ENCODE results near the gene MAPK8IP2. TPM values are rescaled to one million over a fixed set of nuclear protein-coding genes. Genes with fewer than 3 reads are reported as not detected.
"Not testable (repeated sequence)": the region's sequence is repeated elsewhere in the genome, so short reads cannot be mapped to it uniquely, and the experiment has no call there.

MAPK8IP2 gene
- total RNA-seq, 6 donors from 2014 or later = 1.0 to 5.5 (median 3.4) TPM

DNA sequence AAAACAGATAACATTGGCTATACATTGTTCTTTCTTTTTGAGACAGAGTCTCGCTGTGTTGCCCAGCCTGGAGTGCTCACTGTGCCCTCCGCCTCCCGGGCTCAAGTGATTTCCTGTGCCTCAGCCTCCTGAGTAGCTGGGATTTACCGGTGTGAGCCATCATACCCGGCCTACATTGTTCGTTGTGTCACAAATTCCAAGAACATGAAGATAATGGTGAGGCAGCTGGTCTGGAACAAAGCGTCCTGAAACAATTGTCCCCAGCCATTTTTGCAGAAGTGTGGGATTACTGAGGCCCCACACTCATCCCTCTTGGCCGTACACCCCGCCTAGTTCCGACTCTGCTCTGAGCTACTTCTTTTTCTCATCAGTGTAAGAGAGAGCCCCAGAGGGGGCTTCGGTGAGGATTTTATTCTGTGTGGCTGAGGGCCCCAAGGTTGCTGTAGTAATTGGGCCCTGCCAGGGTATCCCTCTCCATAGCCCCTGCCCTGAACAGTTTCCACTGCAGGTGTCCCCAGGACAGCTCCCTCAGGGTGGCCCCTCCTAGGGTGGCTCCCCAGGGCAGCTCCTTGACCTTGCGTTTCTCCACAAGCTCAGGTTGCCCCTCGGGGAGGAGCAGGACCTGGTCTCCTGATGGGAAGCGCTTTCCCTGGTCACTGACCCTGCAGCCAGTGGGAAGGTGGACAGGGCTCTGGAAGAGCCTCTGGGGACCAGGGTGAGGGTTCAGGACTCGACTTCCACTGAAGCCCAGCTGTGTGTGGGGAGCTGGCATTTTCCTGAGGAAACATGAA is 40.5 kb downstream of the MAPK8IP2 start:
- Histone ChIP-seq H3K27ac (peak overlapping the region; percentile 65 to 80 (median 78)), H3K27me3 (peaks cover 0 to 3% (median 1%) of the 10 kb centered on the region in 4 donors), H3K9me3 (no peaks in the 10 kb centered on the region), H3K4me3 (peak overlapping the region in 1 of 4 donors; percentile 13), H3K4me1 (peaks cover 15 to 17% (median 16%) of the 10 kb centered on the region in 4 donors), H3K36me3 (no peaks in the 10 kb centered on the region)
- ATAC-seq (ENCODE audit: low FRiP score in 2 of 2) (peak; percentile 8 to 34), DNase-seq (no peak)
- TF ChIP-seq, protein P1, sequence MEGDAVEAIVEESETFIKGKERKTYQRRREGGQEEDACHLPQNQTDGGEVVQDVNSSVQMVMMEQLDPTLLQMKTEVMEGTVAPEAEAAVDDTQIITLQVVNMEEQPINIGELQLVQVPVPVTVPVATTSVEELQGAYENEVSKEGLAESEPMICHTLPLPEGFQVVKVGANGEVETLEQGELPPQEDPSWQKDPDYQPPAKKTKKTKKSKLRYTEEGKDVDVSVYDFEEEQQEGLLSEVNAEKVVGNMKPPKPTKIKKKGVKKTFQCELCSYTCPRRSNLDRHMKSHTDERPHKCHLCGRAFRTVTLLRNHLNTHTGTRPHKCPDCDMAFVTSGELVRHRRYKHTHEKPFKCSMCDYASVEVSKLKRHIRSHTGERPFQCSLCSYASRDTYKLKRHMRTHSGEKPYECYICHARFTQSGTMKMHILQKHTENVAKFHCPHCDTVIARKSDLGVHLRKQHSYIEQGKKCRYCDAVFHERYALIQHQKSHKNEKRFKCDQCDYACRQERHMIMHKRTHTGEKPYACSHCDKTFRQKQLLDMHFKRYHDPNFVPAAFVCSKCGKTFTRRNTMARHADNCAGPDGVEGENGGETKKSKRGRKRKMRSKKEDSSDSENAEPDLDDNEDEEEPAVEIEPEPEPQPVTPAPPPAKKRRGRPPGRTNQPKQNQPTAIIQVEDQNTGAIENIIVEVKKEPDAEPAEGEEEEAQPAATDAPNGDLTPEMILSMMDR (IDR thresholded peaks at IDR 0.05) = no peak
- peak in 2 of 4 donors; percentile 45 to 50 for TF ChIP-seq EP300 (IDR thresholded peaks at IDR 0.05)
- TF ChIP-seq POLR2A (IDR thresholded peaks at IDR 0.05) = no peak
- TF ChIP-seq POLR2AphosphoS5 (IDR thresholded peaks at IDR 0.05) = peak; percentile 38 to 47
- 58 to 71% methylated on average over 11 to 15 of the region's 15 CpGs for WGBS, 2 donors

DNA sequence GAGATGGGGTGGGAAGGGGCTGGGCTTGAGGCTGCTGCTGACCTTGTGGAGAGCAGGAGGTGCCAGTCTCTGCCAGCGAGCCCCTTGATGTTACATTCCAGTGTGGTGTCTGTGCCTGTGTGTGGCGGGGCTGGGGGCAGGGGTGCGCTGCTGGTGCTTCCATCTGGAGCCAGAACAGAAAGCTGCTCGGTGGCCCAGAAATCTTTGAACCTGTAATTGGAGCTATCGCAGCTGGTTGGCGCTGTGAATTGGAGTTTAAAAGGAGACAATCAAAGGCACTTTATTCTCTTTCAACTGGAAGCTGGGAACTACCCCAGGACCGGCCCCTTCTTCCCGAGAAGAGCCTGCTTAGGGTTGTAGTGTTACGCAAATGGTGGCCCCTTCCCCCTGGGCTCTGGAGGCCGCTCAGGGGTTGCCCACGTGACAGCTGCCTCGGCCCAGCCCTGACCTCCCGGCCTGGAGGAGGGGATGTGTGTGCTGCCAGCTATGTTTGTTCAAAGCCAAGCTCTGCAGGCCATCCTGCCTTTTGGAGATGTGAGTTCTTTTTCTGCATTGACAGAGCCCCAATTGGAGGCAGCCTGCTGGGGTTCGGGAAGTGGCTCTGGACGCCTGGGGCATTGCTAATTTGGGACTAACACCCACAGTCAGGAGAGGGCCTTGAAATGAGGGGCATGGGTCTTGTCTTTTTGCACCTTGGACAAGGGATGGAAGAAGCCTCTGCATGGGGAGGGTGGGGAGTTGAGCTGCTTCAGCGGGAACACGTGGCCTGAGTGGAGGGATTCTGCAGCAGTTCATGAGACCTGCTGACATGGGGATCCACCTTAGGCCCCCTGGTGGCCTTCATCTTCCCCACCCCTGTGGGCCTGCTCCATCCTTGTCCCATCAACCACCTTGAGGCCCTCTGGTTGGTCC is 41.4 kb downstream of the MAPK8IP2 start:
- peaks cover 15 to 17% (median 16%) of the 10 kb centered on the region in 4 donors for H3K4me1 ChIP-seq
- H3K4me3 ChIP-seq = peak overlapping the region in 1 of 4 donors; percentile 13
- H3K27ac ChIP-seq = peak overlapping the region; percentile 65 to 80 (median 78)
- WGBS, 2 donors = 12 to 24% methylated on average over 14 to 17 of the region's 17 CpGs
- no peaks in the 10 kb centered on the region for H3K36me3 ChIP-seq
- ATAC-seq (ENCODE audit: low FRiP score in 2 of 2) = peak; percentile 55 to 76
- no peaks in the 10 kb centered on the region for H3K9me3 ChIP-seq
- peak; percentile 38 to 77 for DNase-seq
- H3K27me3 ChIP-seq = peaks cover 0 to 3% (median 1%) of the 10 kb centered on the region in 4 donors
- TF ChIP-seq POLR2A (IDR thresholded peaks at IDR 0.05) (no peak), EP300 (IDR thresholded peaks at IDR 0.05) (no peak), POLR2AphosphoS5 (IDR thresholded peaks at IDR 0.05) (no peak)
- TF ChIP-seq, protein P1 (IDR thresholded peaks at IDR 0.05) = peak in 4 of 6 experiments; percentile 20 to 45 (median 35)

DNA sequence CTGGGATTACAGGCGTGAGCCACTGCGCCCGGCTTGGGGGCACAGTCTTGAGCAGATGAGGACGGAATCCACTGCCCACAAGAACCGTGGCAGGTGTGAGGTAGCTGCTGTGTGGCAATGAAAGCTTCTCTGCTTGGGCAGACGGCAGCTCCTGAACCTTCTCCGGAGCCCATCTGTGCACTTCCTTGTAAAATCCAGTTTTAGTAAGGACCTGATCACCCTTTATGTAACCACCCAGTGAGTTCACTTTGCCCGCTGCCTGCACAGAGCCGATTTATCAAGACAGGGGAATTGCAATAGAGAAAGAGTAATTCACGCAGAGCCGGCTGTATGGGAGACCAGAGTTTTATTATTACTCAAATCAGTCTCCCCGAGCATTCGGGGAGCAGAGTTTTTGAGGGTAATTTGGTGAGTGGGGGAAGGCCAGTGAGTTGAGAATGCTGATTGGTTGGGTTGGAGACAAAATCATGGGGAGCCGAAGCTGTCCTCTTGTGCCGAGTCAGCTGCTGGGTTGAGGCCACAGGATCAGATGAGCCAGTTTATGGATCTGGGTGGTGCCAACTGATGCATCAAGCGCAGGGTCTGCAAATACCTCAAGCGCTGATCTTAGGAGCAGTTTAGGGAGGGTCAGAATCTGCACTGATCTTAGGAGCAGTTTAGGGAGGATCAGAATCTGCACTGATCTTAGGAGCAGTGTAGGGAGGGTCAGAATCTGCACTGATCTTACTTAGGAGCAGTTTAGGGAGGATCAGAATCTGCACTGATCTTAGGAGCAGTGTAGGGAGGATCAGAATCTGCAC is 42.6 kb downstream of the MAPK8IP2 start:
- WGBS, 2 donors = 92 to 98% methylated on average over 17 of the region's 17 CpGs
- not testable (repeated sequence) for H3K4me3 ChIP-seq; H3K36me3 ChIP-seq; H3K27ac ChIP-seq; H3K9me3 ChIP-seq; ATAC-seq (ENCODE audit: low FRiP score in 2 of 2); H3K27me3 ChIP-seq
- DNase-seq = peak in 1 of 2 donors; percentile 48
- peaks cover 15 to 17% (median 16%) of the 10 kb centered on the region in 4 donors for H3K4me1 ChIP-seq

DNA sequence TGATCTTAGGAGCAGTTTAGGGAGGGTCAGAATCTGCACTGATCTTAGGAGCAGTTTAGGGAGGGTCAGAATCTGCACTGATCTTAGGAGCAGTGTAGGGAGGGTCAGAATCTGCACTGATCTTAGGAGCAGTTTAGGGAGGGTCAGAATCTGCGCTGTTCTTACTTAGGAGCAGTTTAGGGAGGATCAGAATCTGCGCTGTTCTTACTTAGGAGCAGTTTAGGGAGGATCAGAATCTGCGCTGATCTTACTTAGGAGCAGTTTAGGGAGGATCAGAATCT is 43.2 kb downstream of the MAPK8IP2 start:
- WGBS, 2 donors = 61 to 84% methylated on average over 3 of the region's 3 CpGs

DNA sequence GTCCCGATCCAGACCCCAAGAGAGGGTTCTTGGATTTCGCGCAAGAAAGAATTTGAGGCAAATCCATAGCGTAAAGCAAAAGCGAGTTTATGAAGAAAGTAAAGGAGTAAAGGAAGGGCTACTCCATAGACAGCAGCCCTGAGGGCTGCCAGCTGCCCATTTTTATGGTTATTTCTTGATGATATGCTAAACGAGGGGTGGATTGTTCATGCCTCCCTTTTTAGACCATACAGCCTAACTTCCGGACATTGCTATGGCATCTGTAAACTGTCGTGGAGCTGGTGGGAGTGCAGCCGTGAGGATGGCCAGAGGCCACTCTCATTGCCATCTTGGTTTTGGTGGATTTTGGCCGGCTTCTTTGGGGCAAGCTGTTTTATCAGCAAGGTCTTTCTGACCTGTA is 52.7 kb downstream of the MAPK8IP2 start:
- ATAC-seq (ENCODE audit: low FRiP score in 2 of 2) (no peak), DNase-seq (no peak)
- Histone ChIP-seq H3K27me3 (no peaks in the 10 kb centered on the region), H3K27ac (no peak overlapping the region), H3K4me1 (peaks cover 16 to 23% (median 20%) of the 10 kb centered on the region in 4 donors), H3K36me3 (no peaks in the 10 kb centered on the region), H3K4me3 (no peak overlapping the region), H3K9me3 (peaks cover 0 to 3% (median 0%) of the 10 kb centered on the region in 4 donors)
- 90 to 92% methylated on average over 10 of the region's 10 CpGs for WGBS, 2 donors
- TF ChIP-seq, protein P1 (IDR thresholded peaks at IDR 0.05) = no peak
- TF ChIP-seq POLR2A (IDR thresholded peaks at IDR 0.05) (no peak), EP300 (IDR thresholded peaks at IDR 0.05) (no peak), POLR2AphosphoS5 (IDR thresholded peaks at IDR 0.05) (no peak)

More for the DNA sequence above, 43.2 kb downstream of the MAPK8IP2 start:
- not testable (repeated sequence) for ATAC-seq (ENCODE audit: low FRiP score in 2 of 2); H3K27me3 ChIP-seq; H3K36me3 ChIP-seq; H3K9me3 ChIP-seq; H3K4me3 ChIP-seq; H3K27ac ChIP-seq; DNase-seq
- H3K4me1 ChIP-seq = peaks cover 15 to 17% (median 16%) of the 10 kb centered on the region in 4 donors

DNA sequence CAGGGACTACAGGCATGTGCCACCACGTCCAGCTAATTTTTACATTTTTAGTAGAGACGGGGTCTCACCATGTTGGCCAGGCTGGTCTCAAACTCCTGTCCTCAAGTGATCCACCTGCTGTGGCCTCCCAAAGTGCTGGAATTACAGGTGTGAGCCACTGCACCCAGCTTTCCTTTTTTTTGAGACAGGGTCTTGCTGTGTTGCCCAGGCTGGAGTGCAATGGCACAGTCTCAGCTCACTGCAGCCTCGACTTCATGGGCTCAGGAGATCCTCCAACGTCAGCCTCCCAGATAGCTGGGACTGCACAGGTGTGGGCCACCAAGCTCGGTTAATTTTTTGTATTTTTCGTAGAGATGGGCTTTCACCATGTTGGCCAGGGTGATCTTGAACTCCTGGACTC is 54.1 kb downstream of the MAPK8IP2 start:
- not testable (repeated sequence) for H3K27me3 ChIP-seq; H3K4me3 ChIP-seq; H3K36me3 ChIP-seq; DNase-seq; ATAC-seq (ENCODE audit: low FRiP score in 2 of 2); H3K9me3 ChIP-seq
- Histone ChIP-seq H3K4me1 (peaks cover 16 to 23% (median 20%) of the 10 kb centered on the region in 4 donors), H3K27ac (peak overlapping the region in 2 of 4 donors; percentile 79 to 83)
- 83 to 89% methylated on average over 6 of the region's 6 CpGs for WGBS, 2 donors
